Common myeloid progenitor, CD34-positive (primary cell): ENCODE data around the gene SSBP4.

Source experiments
- CTCF ChIA-PET: fragments of 350-600 bp; sonication (Branson Sonifier 250); formaldehyde crosslinking; loops from one replicate; lab custom pipeline; 2021; ENCODE audit warnings: antibody characterized with exemption; lab: Charles Lee
- POLR2A ChIA-PET: fragments of 350-600 bp; sonication (Branson Sonifier 250); formaldehyde crosslinking; loops from one replicate; lab custom pipeline; 2021; ENCODE audit warnings: antibody characterized with exemption; lab: Charles Lee
- DNase-seq, 3 donors: peaks; one replicate each; pipeline versions ENCODE4 v3.0.0 to v3.0.0-alpha.2; 2013
- H3K27ac ChIP-seq, 2 experiments: 1 replicate in 1 of 2; 2 replicates in 1 of 2; pipeline ENCODE4 v1.7.0; 2013; ENCODE audit warnings: inconsistent platforms in 2 of 2, low read length in 2 of 2, mild to moderate bottlenecking in 2 of 2, low read depth in 1 of 2, moderate library complexity in 1 of 2; ENCODE audit not compliant: severe bottlenecking in 2 of 2, insufficient read depth in 1 of 2, poor library complexity in 1 of 2
- H3K27me3 ChIP-seq, 5 experiments: replicated peaks in 2 of 5; 1 replicate in 3 of 5; 2 replicates in 2 of 5; pipeline versions ENCODE4 v1.6.1 to v1.7.0; 2013; ENCODE audit warnings: low read length in 4 of 5, mild to moderate bottlenecking in 2 of 5, moderate library complexity in 2 of 5, inconsistent platforms in 1 of 5; ENCODE audit not compliant: insufficient read depth in 5 of 5, control insufficient read depth in 4 of 5
- H3K36me3 ChIP-seq, 4 experiments: 1 replicate in 2 of 4; 2 replicates in 2 of 4; pipeline versions ENCODE4 v1.6.1 to v1.7.0; 2013; ENCODE audit warnings: low read length in 3 of 4, control low read depth in 1 of 4, mild to moderate bottlenecking in 1 of 4; ENCODE audit not compliant: control insufficient read depth in 4 of 4, insufficient read depth in 4 of 4
- H3K4me1 ChIP-seq, 4 experiments: 1 replicate in 3 of 4; 2 replicates in 1 of 4; pipeline versions ENCODE4 v1.6.1 to v1.7.1; 2013; ENCODE audit warnings: low read length in 3 of 4, mild to moderate bottlenecking in 3 of 4, control low read depth in 1 of 4, inconsistent platforms in 1 of 4, moderate library complexity in 1 of 4; ENCODE audit not compliant: control insufficient read depth in 4 of 4, insufficient read depth in 4 of 4; ENCODE audit errors: control extremely low read depth in 1 of 4
- H3K4me3 ChIP-seq, 7 experiments: 1 replicate in 4 of 7; 2 replicates in 3 of 7; pipeline versions ENCODE4 v1.5.1 to v1.7.0; 2013; ENCODE audit warnings: mild to moderate bottlenecking in 7 of 7, low read length in 6 of 7, moderate library complexity in 6 of 7, inconsistent platforms in 2 of 7, low read depth in 2 of 7, control low read depth in 1 of 7; ENCODE audit not compliant: insufficient read depth in 4 of 7, control insufficient read depth in 1 of 7; ENCODE audit errors: extremely low read depth in 1 of 7
- H3K9me3 ChIP-seq, 5 experiments: 1 replicate in 4 of 5; 2 replicates in 1 of 5; pipeline versions ENCODE4 v1.6.1 to v1.7.1; 2013; ENCODE audit warnings: low read length in 4 of 5, mild to moderate bottlenecking in 2 of 5, inconsistent platforms in 1 of 5, low read depth in 1 of 5, moderate library complexity in 1 of 5; ENCODE audit not compliant: control insufficient read depth in 4 of 5, insufficient read depth in 2 of 5; ENCODE audit errors: control extremely low read depth in 1 of 5
- WGBS: methylation state at CpG from one replicate; pipeline ENCODE4 v1.1.5; 2013; ENCODE audit not compliant: insufficient coverage; 5-methylcytosine and 5-hydroxymethylcytosine counted together

The SSBP4 gene

DNA sequence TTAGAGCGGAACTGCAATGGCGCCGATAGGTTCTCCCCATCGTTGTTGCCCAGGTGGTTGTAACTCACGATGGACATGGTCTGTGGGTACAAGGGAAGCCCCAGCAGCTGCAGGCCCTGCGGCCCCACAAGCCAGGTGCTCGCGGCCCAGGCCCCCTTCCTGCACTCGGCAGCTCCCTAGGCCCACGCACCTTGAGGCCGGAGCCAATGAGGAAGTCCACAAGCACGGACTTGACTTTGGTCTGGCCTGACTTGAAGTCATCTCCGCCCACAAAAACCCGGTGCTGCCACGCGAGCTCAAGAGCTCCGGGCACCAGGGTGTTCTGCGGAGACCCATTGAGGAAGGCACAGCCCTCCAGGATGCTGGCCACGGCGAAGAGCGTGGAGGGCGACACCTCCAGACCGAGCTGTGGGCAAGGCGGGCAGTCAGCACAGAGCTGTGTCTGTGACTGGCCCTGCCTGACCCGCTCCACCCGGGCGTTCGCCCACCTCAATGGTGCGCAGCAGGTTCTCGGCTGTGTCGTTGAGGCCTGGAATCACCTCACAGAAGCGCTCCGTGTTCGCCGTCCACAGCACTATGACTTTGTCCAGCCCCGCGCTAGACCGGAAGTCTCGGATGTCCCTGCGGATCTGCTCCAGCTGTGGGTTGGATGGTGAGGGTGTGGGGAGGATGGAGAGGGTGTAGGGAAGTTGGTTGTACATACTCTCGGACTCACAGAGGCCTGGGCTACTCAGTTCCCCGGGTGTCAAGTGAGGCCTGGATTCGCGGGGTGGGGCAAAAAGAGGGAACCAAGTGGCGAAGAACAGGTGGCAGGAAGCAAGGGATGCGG is 16.9 kb downstream of the SSBP4 start:
- H3K4me3 ChIP-seq = peak overlapping the region in 6 of 7 experiments; percentile 57 to 76 (median 68)
- no peaks in the 10 kb centered on the region for H3K27me3 ChIP-seq
- H3K9me3 ChIP-seq = no peaks in the 10 kb centered on the region
- H3K27ac ChIP-seq = no peak overlapping the region
- DNase-seq = no peak
- 89% methylated on average over 46 of the region's 46 CpGs for WGBS
- H3K36me3 ChIP-seq = peaks cover 0 to 34% (median 10%) of the 10 kb centered on the region in 4 experiments
- peaks cover 0 to 56% (median 32%) of the 10 kb centered on the region in 4 experiments for H3K4me1 ChIP-seq
- POLR2A ChIA-PET = interaction anchor here (0.6 to 1.3 kb wide), 2 partner anchors 17 to 40 kb away, joined by 3 read pairs; partner anchors contain the start of gene SSBP4
- CTCF ChIA-PET = interaction anchor here (1.2 to 1.8 kb wide), 3 partner anchors 22 to 25 kb away, joined by 3 to 4 read pairs (median 3); no protein-coding TSS in a partner anchor

- H3K27me3 ChIP-seq = no peaks in the 10 kb centered on the region
- DNase-seq = peak; percentile 92 to 95 (median 95)
- peak overlapping the region in 1 of 2 experiments; percentile 5 for H3K27ac ChIP-seq
- WGBS = 20% methylated on average over 55 of the region's 67 CpGs
- H3K4me1 ChIP-seq = peaks cover 0 to 50% (median 31%) of the 10 kb centered on the region in 4 experiments
- POLR2A ChIA-PET = interaction anchor here (0.5 to 0.7 kb wide), 2 partner anchors 370 to 482 kb away, joined by 3 read pairs; partner anchors contain the start of gene COPE
- peak overlapping the region; percentile 20 to 76 (median 66) for H3K4me3 ChIP-seq
- CTCF ChIA-PET = interaction anchor here (1.2 kb wide), 1 partner anchor 26 kb away, joined by 3 read pairs; no protein-coding TSS in a partner anchor
- H3K9me3 ChIP-seq = no peaks in the 10 kb centered on the region
- H3K36me3 ChIP-seq = peaks cover 0 to 34% (median 10%) of the 10 kb centered on the region in 4 experiments
Measured at GRCh38 chr19:18436671-18437490, 17.7 kb downstream of the SSBP4 start.

GRCh38 chr19:18437491-18438330 is 18.5 kb downstream of the SSBP4 start, which contains the start of gene ISYNA1:
Gene ISYNA1, minus strand, starts transcription at chr19:18438133. Its CDS starts 154 bp downstream, at chr19:18437979.
- no peaks in the 10 kb centered on the region for H3K9me3 ChIP-seq
- H3K27me3 ChIP-seq = no peaks in the 10 kb centered on the region
- H3K27ac ChIP-seq = peak within 1 kb of the TSS in 1 of 2 experiments; percentile 68
- ChIA-PET POLR2A (interaction anchor here (0.5 to 0.7 kb wide), 2 partner anchors 369 to 481 kb away, joined by 3 read pairs; partner anchors contain the start of gene COPE), CTCF (no interaction called here)
- H3K4me3 ChIP-seq = peak within 1 kb of the TSS; percentile 29 to 80 (median 69)
- peak in 2 of 3 donors; percentile 40 to 58 for DNase-seq
- WGBS = 0% methylated on average over 73 of the region's 99 CpGs
- H3K4me1 ChIP-seq = peaks cover 0 to 42% (median 27%) of the 10 kb centered on the region in 4 experiments
- peaks cover 0 to 27% (median 10%) of the 10 kb centered on the region in 4 experiments for H3K36me3 ChIP-seq

DNA sequence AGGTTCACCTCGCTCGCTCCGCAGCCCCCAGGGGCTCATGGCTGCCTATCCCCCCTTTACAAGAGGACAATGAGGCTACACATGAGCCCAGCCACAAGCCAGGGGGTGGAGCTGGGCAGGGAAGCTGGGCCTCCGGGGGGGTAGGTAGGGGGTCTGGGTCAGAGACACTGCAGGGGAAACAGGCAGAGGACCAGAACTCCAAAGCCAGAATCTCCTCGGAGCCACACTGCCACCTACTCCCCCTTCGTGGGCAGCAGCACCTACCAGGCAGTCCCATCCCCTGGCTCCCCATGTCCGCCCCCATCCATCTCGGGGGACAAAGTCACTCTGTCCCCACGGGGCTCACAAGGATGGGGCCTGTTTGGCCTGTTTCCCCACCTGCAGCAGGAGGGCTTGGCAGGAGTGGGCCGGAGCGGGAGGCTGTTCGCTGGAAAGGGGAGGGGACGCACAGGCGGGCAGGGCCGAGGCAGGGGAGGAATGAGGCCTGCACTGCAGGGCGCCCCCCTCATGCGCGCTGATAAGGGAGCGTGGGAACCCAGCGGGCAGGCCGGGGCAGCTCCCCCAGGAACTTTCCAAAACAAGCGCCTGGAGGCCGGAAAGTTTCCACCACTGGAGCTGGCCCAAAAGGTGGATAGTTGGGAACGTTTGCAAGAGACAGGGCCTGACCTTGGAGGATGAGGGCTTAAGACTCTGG is 19.3 kb downstream of the SSBP4 start:
- 35% methylated on average over 19 of the region's 24 CpGs for WGBS
- Histone ChIP-seq H3K4me1 (peaks cover 0 to 38% (median 26%) of the 10 kb centered on the region in 4 experiments), H3K27ac (peak overlapping the region in 1 of 2 experiments; percentile 68), H3K36me3 (peaks cover 0 to 24% (median 12%) of the 10 kb centered on the region in 4 experiments), H3K9me3 (no peaks in the 10 kb centered on the region), H3K27me3 (no peaks in the 10 kb centered on the region), H3K4me3 (peak overlapping the region in 6 of 7 experiments; percentile 23 to 80 (median 65))
- DNase-seq = peak in 1 of 3 donors; percentile 40
- ChIA-PET POLR2A (interaction anchor here (0.9 kb wide), 1 partner anchor 21 kb away, joined by 3 read pairs; no protein-coding TSS in a partner anchor), CTCF (interaction anchor here (0.8 to 1.9 kb wide), 3 partner anchors 21 to 121 kb away, joined by 3 to 8 read pairs (median 3); partner anchors contain the start of gene SSBP4)

DNA sequence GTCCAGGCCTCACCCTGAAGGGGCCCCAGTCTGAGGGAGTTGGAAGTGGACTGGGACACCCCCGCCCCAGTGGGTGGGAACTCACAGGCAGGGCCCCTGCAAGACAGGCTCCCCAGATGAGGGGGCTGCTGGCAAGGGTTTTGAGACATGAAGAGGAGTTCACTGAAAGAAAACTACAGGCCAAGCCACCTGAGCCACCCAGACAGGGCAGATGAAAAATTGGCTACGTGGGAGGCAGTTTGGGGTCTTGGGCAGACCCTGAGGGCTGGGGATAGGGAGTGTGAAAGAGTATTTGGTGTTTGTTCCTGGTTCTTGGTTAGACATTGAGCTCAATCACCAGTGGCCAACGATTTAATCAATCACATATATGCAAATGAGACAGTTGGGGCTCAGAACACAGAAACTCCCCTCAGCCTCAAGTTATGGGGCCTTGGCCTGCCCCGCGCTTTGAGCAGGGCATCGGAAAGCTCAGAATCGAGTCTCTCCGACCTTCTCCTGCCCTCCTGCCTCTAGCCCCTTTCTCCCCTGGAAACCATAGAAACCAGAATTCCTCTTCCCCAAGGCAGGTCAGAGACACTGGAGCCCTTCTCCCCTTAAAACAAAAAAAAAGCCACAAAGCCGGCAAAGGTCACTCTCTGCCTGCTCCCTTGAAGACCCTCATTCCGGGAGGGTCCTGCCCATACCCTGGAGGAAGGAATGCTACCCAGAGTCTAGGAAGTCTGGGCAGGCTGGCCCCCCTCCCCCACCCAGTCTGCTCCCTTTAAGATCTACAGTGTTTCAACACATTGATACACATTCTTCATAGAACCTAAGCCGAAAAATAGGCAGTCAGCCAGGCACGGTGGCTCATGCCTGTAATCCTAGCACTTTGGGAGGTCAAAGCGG is 20.1 kb downstream of the SSBP4 start:
- H3K4me1 ChIP-seq = peaks cover 0 to 34% (median 23%) of the 10 kb centered on the region in 4 experiments

More for the DNA sequence above, 20.1 kb downstream of the SSBP4 start:
- Histone ChIP-seq H3K27me3 (no peaks in the 10 kb centered on the region), H3K36me3 (peaks cover 0 to 25% (median 18%) of the 10 kb centered on the region in 4 experiments), H3K9me3 (no peaks in the 10 kb centered on the region), H3K27ac (peak overlapping the region in 1 of 2 experiments; percentile 55), H3K4me3 (no peak overlapping the region)
- DNase-seq = peak in 2 of 3 donors; percentile 45 to 57
- CTCF ChIA-PET = interaction anchor here (0.8 to 1.9 kb wide), 5 partner anchors 14 to 120 kb away, joined by 3 to 8 read pairs (median 3); partner anchors contain the start of gene SSBP4
- POLR2A ChIA-PET = interaction anchor here (0.6 to 0.9 kb wide), 2 partner anchors 22 to 518 kb away, joined by 3 read pairs; no protein-coding TSS in a partner anchor
- WGBS = 81% methylated on average over 10 of the region's 13 CpGs
